ENCODE results near the gene TMEM270. TPM values are rescaled to one million over a fixed set of nuclear protein-coding genes. Genes with fewer than 3 reads are reported as not detected.

The TMEM270 gene
- total and polyA plus RNA-seq, 4 donors: not detected

DNA sequence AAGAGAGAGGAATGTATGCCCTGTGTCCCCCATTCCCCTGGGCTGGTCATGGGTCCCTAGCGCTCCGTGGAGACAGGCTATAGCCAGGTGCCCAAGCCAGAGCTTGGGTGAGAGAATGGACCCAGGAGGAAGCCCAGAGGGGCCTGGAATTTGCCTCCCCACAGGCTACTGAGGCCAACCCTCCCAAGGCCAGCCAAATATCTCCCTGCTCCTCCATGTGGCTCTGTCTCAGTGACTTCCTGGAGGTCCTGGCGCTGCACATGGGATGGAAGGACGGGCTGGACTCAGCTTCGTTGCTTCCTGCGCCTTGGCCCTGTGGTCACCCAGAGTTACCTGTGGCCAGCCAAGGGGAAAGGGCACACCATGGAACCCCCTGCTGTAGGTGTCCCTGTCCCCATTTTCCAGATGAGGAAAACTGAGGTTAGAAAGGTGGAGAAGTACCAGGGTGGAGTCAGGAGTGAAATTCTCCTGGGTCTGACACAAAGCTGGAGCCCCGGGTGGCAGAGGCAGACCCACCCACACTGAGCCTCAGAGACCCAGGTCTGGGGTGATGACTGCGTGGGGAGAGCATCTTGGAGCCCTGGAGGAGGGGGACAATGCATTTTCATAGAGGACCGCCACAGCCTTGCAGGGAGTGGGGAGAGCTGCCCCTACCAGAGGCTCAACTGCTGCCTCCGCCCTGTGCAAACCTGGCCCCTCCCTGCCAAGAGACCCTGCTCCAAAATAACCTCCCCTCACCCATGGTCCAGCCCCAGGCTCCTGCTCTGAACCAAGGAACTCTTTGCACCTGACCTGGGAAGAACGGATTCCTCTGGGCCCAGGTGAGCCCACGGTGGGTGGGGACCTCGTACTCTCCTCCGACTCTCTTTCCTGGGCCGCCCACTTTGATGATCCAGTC, 42.6 kb downstream of the TMEM270 start:
- ATAC-seq (ENCODE audit: low FRiP score): no peak
- Histone ChIP-seq H3K4me3 (ENCODE audit: low read length in 2 of 2) (no peak overlapping the region), H3K36me3 (ENCODE audit: control insufficient read depth in 1 of 2, insufficient read depth in 2 of 2, low read length in 1 of 2) (no peaks in the 10 kb centered on the region), H3K4me1 (ENCODE audit: control insufficient read depth in 1 of 2, insufficient read depth in 2 of 2, low read length in 2 of 2) (no peaks in the 10 kb centered on the region), H3K9me3 (ENCODE audit: control insufficient read depth, low read length) (no peaks in the 10 kb centered on the region), H3K27me3 (ENCODE audit: control insufficient read depth in 1 of 2, insufficient read depth in 2 of 2, low read length in 1 of 2) (no peaks in the 10 kb centered on the region), H3K27ac (ENCODE audit: low read depth in 1 of 2, low read length in 2 of 2) (peak overlapping the region; percentile 52 to 88)
- intact Hi-C loops (cut with DNase I): loop anchor here (5.0 kb wide), 1 partner anchor 89 kb away; no protein-coding TSS in a partner anchor
- peak; percentile 44 to 49 for DNase-seq
- 72 to 75% methylated on average over 14 to 15 of the region's 15 CpGs for WGBS, 2 donors

GRCh38 chr7:73904219-73905137, 43.5 kb downstream of the TMEM270 start:
- Histone ChIP-seq H3K4me3 (ENCODE audit: low read length in 2 of 2) (no peak overlapping the region), H3K27me3 (ENCODE audit: control insufficient read depth in 1 of 2, insufficient read depth in 2 of 2, low read length in 1 of 2) (no peaks in the 10 kb centered on the region), H3K4me1 (ENCODE audit: control insufficient read depth in 1 of 2, insufficient read depth in 2 of 2, low read length in 2 of 2) (no peaks in the 10 kb centered on the region), H3K27ac (ENCODE audit: low read depth in 1 of 2, low read length in 2 of 2) (peak overlapping the region; percentile 52 to 88), H3K9me3 (ENCODE audit: control insufficient read depth, low read length) (no peaks in the 10 kb centered on the region), H3K36me3 (ENCODE audit: control insufficient read depth in 1 of 2, insufficient read depth in 2 of 2, low read length in 1 of 2) (no peaks in the 10 kb centered on the region)
- intact Hi-C loops (cut with DNase I): loop anchor here (5.0 kb wide), 1 partner anchor 88 kb away; no protein-coding TSS in a partner anchor
- ATAC-seq (ENCODE audit: low FRiP score) (peak; percentile 60), DNase-seq (peak; percentile 90 to 94)
- 11 to 13% methylated on average over 23 to 24 of the region's 24 CpGs for WGBS, 2 donors

DNA sequence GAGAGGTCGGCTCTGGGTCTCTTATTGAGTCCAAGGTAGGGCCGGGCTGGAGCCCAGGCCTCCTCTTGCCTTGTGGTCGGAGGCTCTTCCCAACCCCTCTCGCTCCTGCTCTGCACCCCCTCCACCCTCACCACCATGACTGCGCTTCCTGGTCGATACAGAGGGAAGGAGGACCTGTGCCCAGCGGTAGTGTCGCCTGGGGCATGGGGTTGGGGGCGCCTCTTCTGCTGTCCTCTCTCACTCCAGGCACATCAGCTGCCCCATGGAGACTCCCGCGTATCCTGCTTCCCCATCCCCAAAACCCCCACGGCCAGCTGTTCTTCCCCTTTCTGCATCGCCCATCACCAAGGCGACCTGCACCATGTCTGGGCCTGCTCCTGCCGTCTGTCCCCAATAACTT, 44.4 kb downstream of the TMEM270 start:
- WGBS, 2 donors: 93 to 94% methylated on average over 14 to 15 of the region's 15 CpGs
- peak overlapping the region in 1 of 2 donors; percentile 34 for H3K27ac ChIP-seq (ENCODE audit: low read depth in 1 of 2, low read length in 2 of 2)
- ATAC-seq (ENCODE audit: low FRiP score) (no peak), DNase-seq (peak in 1 of 2 donors; percentile 74)
- no peaks in the 10 kb centered on the region for H3K27me3 ChIP-seq (ENCODE audit: control insufficient read depth in 1 of 2, insufficient read depth in 2 of 2, low read length in 1 of 2)
- H3K9me3 ChIP-seq (ENCODE audit: control insufficient read depth, low read length): no peaks in the 10 kb centered on the region
- intact Hi-C loops (cut with DNase I): no loop called here
- no peak overlapping the region for H3K4me3 ChIP-seq (ENCODE audit: low read length in 2 of 2)
- H3K36me3 ChIP-seq (ENCODE audit: control insufficient read depth in 1 of 2, insufficient read depth in 2 of 2, low read length in 1 of 2): no peaks in the 10 kb centered on the region
- H3K4me1 ChIP-seq (ENCODE audit: control insufficient read depth in 1 of 2, insufficient read depth in 2 of 2, low read length in 2 of 2): no peaks in the 10 kb centered on the region

- 90 to 94% methylated on average over 13 of the region's 13 CpGs for WGBS, 2 donors
- Histone ChIP-seq H3K4me3 (ENCODE audit: low read length in 2 of 2) (no peak overlapping the region), H3K27me3 (ENCODE audit: control insufficient read depth in 1 of 2, insufficient read depth in 2 of 2, low read length in 1 of 2) (no peaks in the 10 kb centered on the region), H3K9me3 (ENCODE audit: control insufficient read depth, low read length) (no peaks in the 10 kb centered on the region), H3K36me3 (ENCODE audit: control insufficient read depth in 1 of 2, insufficient read depth in 2 of 2, low read length in 1 of 2) (no peaks in the 10 kb centered on the region), H3K4me1 (ENCODE audit: control insufficient read depth in 1 of 2, insufficient read depth in 2 of 2, low read length in 2 of 2) (no peaks in the 10 kb centered on the region), H3K27ac (ENCODE audit: low read depth in 1 of 2, low read length in 2 of 2) (no peak overlapping the region)
- ATAC-seq (ENCODE audit: low FRiP score) (no peak), DNase-seq (peak; percentile 34 to 42)
- intact Hi-C loops (cut with DNase I): no loop called here
These were observed 45.9 kb downstream of the TMEM270 start for GRCh38 chr7:73906874-73907273.

- WGBS, 2 donors: 90 to 92% methylated on average over 12 of the region's 12 CpGs
- Histone ChIP-seq H3K4me1 (ENCODE audit: control insufficient read depth in 1 of 2, insufficient read depth in 2 of 2, low read length in 2 of 2) (no peaks in the 10 kb centered on the region), H3K27ac (ENCODE audit: low read depth in 1 of 2, low read length in 2 of 2) (no peak overlapping the region), H3K9me3 (ENCODE audit: control insufficient read depth, low read length) (no peaks in the 10 kb centered on the region), H3K36me3 (ENCODE audit: control insufficient read depth in 1 of 2, insufficient read depth in 2 of 2, low read length in 1 of 2) (no peaks in the 10 kb centered on the region), H3K4me3 (ENCODE audit: low read length in 2 of 2) (no peak overlapping the region), H3K27me3 (ENCODE audit: control insufficient read depth in 1 of 2, insufficient read depth in 2 of 2, low read length in 1 of 2) (no peaks in the 10 kb centered on the region)
- DNase-seq (peak; percentile 34 to 42), ATAC-seq (ENCODE audit: low FRiP score) (no peak)
- intact Hi-C loops (cut with DNase I): no loop called here
These were observed 46.7 kb downstream of the TMEM270 start for GRCh38 chr7:73907554-73908122.

DNA sequence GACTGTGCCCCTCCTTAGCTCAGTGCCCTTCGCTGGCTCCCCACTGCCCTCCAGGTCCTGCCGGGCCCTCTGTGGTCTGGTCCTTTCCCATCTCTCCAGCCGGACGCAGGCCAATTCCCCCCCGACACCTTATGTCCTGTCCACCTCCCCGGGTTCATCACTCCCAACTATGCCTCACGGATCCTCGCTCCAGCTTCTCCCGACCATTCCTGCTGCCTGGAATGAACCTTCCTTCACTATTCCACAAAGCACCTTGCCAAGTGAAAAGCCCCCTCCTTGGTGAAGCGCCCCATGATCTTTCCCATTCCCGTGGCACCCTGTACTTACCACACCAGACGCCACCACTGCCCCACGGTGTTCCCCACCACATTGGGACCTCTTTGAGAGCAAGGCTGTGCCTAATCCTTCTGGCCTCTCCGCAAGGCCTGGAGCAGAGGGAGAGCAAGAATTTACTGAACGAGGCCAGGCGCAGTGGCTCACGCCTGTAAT, 47.2 kb downstream of the TMEM270 start:
- intact Hi-C loops (cut with DNase I): no loop called here
- Histone ChIP-seq H3K27ac (ENCODE audit: low read depth in 1 of 2, low read length in 2 of 2) (no peak overlapping the region), H3K36me3 (ENCODE audit: control insufficient read depth in 1 of 2, insufficient read depth in 2 of 2, low read length in 1 of 2) (no peaks in the 10 kb centered on the region), H3K4me3 (ENCODE audit: low read length in 2 of 2) (no peak overlapping the region), H3K9me3 (ENCODE audit: control insufficient read depth, low read length) (no peaks in the 10 kb centered on the region), H3K4me1 (ENCODE audit: control insufficient read depth in 1 of 2, insufficient read depth in 2 of 2, low read length in 2 of 2) (no peaks in the 10 kb centered on the region), H3K27me3 (ENCODE audit: control insufficient read depth in 1 of 2, insufficient read depth in 2 of 2, low read length in 1 of 2) (no peaks in the 10 kb centered on the region)
- WGBS, 2 donors: 94 to 96% methylated on average over 17 of the region's 17 CpGs
- DNase-seq: peak in 1 of 2 donors; percentile 34
- ATAC-seq (ENCODE audit: low FRiP score): no peak

DNA sequence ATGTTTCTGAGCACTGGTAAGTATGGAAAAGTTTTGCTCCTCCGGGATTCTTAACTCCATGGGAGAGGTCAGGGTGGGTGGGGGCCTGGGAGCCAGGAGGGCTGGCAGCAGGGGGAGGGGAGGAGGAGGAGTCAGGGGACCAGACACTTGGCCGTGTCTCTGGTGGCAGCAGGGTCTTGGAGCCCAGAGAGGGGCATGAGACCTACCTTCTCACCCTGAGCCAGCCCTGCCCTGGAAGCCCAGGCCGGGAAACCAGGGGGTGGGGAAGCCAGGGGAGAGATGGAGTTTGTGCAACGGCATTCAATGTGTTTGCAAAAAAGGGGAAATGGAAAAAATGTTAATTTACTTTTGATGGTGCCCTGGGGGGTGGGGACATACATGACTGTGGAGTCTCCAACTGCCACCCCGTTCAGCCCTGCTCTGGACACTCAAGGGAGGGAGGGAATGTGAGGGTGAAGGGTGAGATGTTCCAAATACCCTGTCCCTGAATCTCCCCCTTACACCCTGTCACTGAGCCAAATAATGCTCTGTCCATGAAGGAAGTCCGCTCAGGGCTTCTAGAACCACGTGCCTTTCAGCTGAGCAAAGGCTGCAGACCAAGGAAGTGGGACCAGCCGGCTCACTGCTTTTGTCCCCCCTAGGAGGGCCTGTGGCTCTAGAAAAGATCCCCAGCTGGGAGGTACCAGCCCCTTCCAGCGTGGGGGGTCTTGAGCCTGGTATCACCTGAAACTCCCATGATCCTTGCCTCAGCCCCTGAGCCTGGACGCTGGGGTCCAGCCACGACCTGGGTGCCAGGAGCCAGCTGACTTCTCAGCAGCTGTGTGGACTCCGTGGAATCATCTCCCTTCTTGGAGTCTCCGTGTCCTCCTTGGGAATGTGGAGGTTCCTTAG, 48.3 kb downstream of the TMEM270 start:
- DNase-seq (peak in 1 of 2 donors; percentile 60), ATAC-seq (ENCODE audit: low FRiP score) (no peak)
- Histone ChIP-seq H3K9me3 (ENCODE audit: control insufficient read depth, low read length) (no peaks in the 10 kb centered on the region), H3K4me1 (ENCODE audit: control insufficient read depth in 1 of 2, insufficient read depth in 2 of 2, low read length in 2 of 2) (no peaks in the 10 kb centered on the region), H3K4me3 (ENCODE audit: low read length in 2 of 2) (no peak overlapping the region), H3K36me3 (ENCODE audit: control insufficient read depth in 1 of 2, insufficient read depth in 2 of 2, low read length in 1 of 2) (no peaks in the 10 kb centered on the region), H3K27ac (ENCODE audit: low read depth in 1 of 2, low read length in 2 of 2) (no peak overlapping the region), H3K27me3 (ENCODE audit: control insufficient read depth in 1 of 2, insufficient read depth in 2 of 2, low read length in 1 of 2) (no peaks in the 10 kb centered on the region)
- intact Hi-C loops (cut with DNase I): no loop called here
- WGBS, 2 donors: 44 to 49% methylated on average over 13 of the region's 13 CpGs

Data from aorta (tissue), 5 donors.